ENCODE results near the gene GIMAP8.

The GIMAP8 gene

GRCh38 chr7:150507947-150508602 is 57.6 kb downstream of the GIMAP8 start:
- TF ChIP-seq CTCF (IDR thresholded peaks at IDR 0.05) (no peak), ZFX (IDR thresholded peaks at IDR 0.05; ENCODE audit: borderline replicate concordance) (no peak)
- H3K27ac ChIP-seq = no peak overlapping the region

GRCh38 chr7:150511048-150511447 is 60.6 kb downstream of the GIMAP8 start:
- TF ChIP-seq ZFX (IDR thresholded peaks at IDR 0.05; ENCODE audit: borderline replicate concordance) (no peak), CTCF (IDR thresholded peaks at IDR 0.05) (no peak)
- no peak overlapping the region for H3K27ac ChIP-seq

GRCh38 chr7:150513758-150514157 is 63.3 kb downstream of the GIMAP8 start:
- no peak overlapping the region for H3K27ac ChIP-seq
- no peak for TF ChIP-seq CTCF (IDR thresholded peaks at IDR 0.05)
- no peak for TF ChIP-seq ZFX (IDR thresholded peaks at IDR 0.05; ENCODE audit: borderline replicate concordance)

GRCh38 chr7:150514748-150515222 is 64.4 kb downstream of the GIMAP8 start, which contains the start of gene GIMAP7:
GIMAP7 (plus strand) TSS chr7:150514872; CDS start chr7:150519975, 5,103 bp downstream.
- no peak for TF ChIP-seq CTCF (IDR thresholded peaks at IDR 0.05)
- TF ChIP-seq ZFX (IDR thresholded peaks at IDR 0.05; ENCODE audit: borderline replicate concordance) = no peak
- H3K27ac ChIP-seq = no peak within 1 kb of the TSS

- no peak overlapping the region for H3K27ac ChIP-seq
These were observed 65.1 kb downstream of the GIMAP8 start for GRCh38 chr7:150515248-150516147.

GRCh38 chr7:150516956-150517745 is 66.7 kb downstream of the GIMAP8 start:
- no peak overlapping the region for H3K27ac ChIP-seq
- TF ChIP-seq CTCF (IDR thresholded peaks at IDR 0.05) (no peak), ZFX (IDR thresholded peaks at IDR 0.05; ENCODE audit: borderline replicate concordance) (no peak)

More at GRCh38 chr7:150515248-150516147, 65.1 kb downstream of the GIMAP8 start:
- no peak for TF ChIP-seq CTCF (IDR thresholded peaks at IDR 0.05)
- TF ChIP-seq ZFX (IDR thresholded peaks at IDR 0.05; ENCODE audit: borderline replicate concordance) = no peak

Measured in 22Rv1 (cell line).